Aorta (tissue), 5 donors: ENCODE measurements around the gene ALG2. TPM values are rescaled to one million over a fixed set of nuclear protein-coding genes. Genes with fewer than 3 reads are reported as not detected.

ENCODE experiments used
- ATAC-seq: fragments of 200-7000 bp; cut with Tn5 transposase; one replicate; pipeline ENCODE4 v1.9.1; 2022; ENCODE audit warnings: moderate library complexity; ENCODE audit not compliant: low FRiP score
- DNase-seq, 2 donors: peaks; one replicate each; pipeline ENCODE4 v3.0.0-alpha.2; 2020
- H3K27ac ChIP-seq, 2 donors: one replicate each; pipeline ENCODE4 v1.5.1; 2013; ENCODE audit warnings: low read length in 2 of 2, mild to moderate bottlenecking in 2 of 2, moderate library complexity in 2 of 2, control low read depth in 1 of 2, inconsistent platforms in 1 of 2, low read depth in 1 of 2
- H3K27me3 ChIP-seq, 2 donors: one replicate each; pipeline ENCODE4 v1.6.1; 2013; ENCODE audit warnings: control low read depth in 1 of 2, low read length in 1 of 2, mild to moderate bottlenecking in 1 of 2, moderate library complexity in 1 of 2; ENCODE audit not compliant: insufficient read depth in 2 of 2, control insufficient read depth in 1 of 2
- H3K36me3 ChIP-seq, 2 donors: one replicate each; pipeline ENCODE4 v1.6.1; 2013; ENCODE audit warnings: control low read depth in 1 of 2, low read length in 1 of 2, mild to moderate bottlenecking in 1 of 2; ENCODE audit not compliant: insufficient read depth in 2 of 2, control insufficient read depth in 1 of 2
- H3K4me1 ChIP-seq, 2 donors: one replicate each; pipeline ENCODE4 v1.6.1; 2013; ENCODE audit warnings: low read length in 2 of 2, control low read depth in 1 of 2, mild to moderate bottlenecking in 1 of 2, moderate library complexity in 1 of 2; ENCODE audit not compliant: insufficient read depth in 2 of 2, control insufficient read depth in 1 of 2
- H3K4me3 ChIP-seq, 2 donors: one replicate each; pipeline ENCODE4 v1.5.1; 2013; ENCODE audit warnings: low read length in 2 of 2, control low read depth in 1 of 2, mild to moderate bottlenecking in 1 of 2
- H3K9me3 ChIP-seq: one replicate; pipeline ENCODE4 v1.6.1; 2013; ENCODE audit warnings: mild to moderate bottlenecking, low read length; ENCODE audit not compliant: control insufficient read depth
- whole genome bisulfite sequencing, 2 donors: extraction: QIAGEN DNeasy Blood & Tissue Kit; methylation state at CpG; one replicate each; pipeline ENCODE4 v1.1.7; 2013; 5-methylcytosine and 5-hydroxymethylcytosine counted together
- intact Hi-C, 2 donors: fragments of 100-400 bp; cut with DNase I; formaldehyde crosslinking; loops; one replicate each; pipeline versions ENCODE4 v1.14.2 to v1.15.0; 2022
- polyA plus RNA-seq, 2 donors: library from polyadenylated mRNA; stranded (reverse); fragments of 200-250 nt; gene quantifications; one replicate each; pipeline ENCODE4 v1.2.3, GENCODE V29; 2013
- total RNA-seq, 2 donors: library from RNA; stranded (reverse); fragmentation: NEBNext Ultra II Directional; extraction: Animal tissue kit (Norgen Biotek cat#: 25700); gene quantifications; one replicate each; pipeline ENCODE4 v1.2.1, GENCODE V29; 2021
- donor health status: healthy with polysubstance abuse.
- donor health status: Bipolar disorder and iron deficiency.
- donor health status: DM: no; HTN: no; CAD: no.
- donor health status: DM: no; HTN: no; CAD: no.
- donor health status: DM: yes; HTN: yes; CAD: no.

Gene ALG2
- total and polyA plus RNA-seq, 4 donors: 15.4 to 24.1 (median 19.2) TPM

- ATAC-seq (no peak), DNase-seq (no peak)
- intact Hi-C loops: loop anchor here in 1 of 2 donors (10.0 kb wide), 2 partner anchors 553 to 643 kb away; partner anchors contain the start of gene STX17
- 78 to 81% methylated on average over 2 of the region's 2 CpGs for WGBS, 2 donors
- Histone ChIP-seq H3K9me3 (no peaks in the 10 kb centered on the region), H3K27me3 (no peaks in the 10 kb centered on the region), H3K4me1 (no peaks in the 10 kb centered on the region), H3K36me3 (no peaks in the 10 kb centered on the region), H3K4me3 (no peak overlapping the region), H3K27ac (no peak overlapping the region)
Observed at GRCh38 chr9:99261923-99262322, 40.2 kb upstream of the ALG2 start.

GRCh38 chr9:99259231-99259918 lies 37.6 kb upstream of the ALG2 start:
- no peaks in the 10 kb centered on the region for H3K4me1 ChIP-seq
- intact Hi-C loops: no loop called here

GRCh38 chr9:99257723-99258389 lies 36.1 kb upstream of the ALG2 start:
- Histone ChIP-seq H3K4me1 (no peaks in the 10 kb centered on the region), H3K4me3 (no peak overlapping the region), H3K9me3 (no peaks in the 10 kb centered on the region), H3K27ac (no peak overlapping the region), H3K36me3 (no peaks in the 10 kb centered on the region), H3K27me3 (no peaks in the 10 kb centered on the region)
- WGBS, 2 donors: 95 to 96% methylated on average over 7 to 8 of the region's 8 CpGs
- intact Hi-C loops: no loop called here
- no peak for DNase-seq
- ATAC-seq: no peak

More at GRCh38 chr9:99259231-99259918, 37.6 kb upstream of the ALG2 start:
- peak; percentile 86 for ATAC-seq
- 5 to 7% methylated on average over 27 of the region's 27 CpGs for WGBS, 2 donors
- no peaks in the 10 kb centered on the region for H3K36me3 ChIP-seq
- H3K27ac ChIP-seq: peak overlapping the region in 1 of 2 donors; percentile 0
- no peaks in the 10 kb centered on the region for H3K27me3 ChIP-seq
- DNase-seq: peak; percentile 87 to 90
- H3K4me3 ChIP-seq: peak overlapping the region; percentile 6 to 15
- no peaks in the 10 kb centered on the region for H3K9me3 ChIP-seq

- 92% methylated on average over 1 of the region's 1 CpG for WGBS, 2 donors
- Histone ChIP-seq H3K4me1 (no peaks in the 10 kb centered on the region), H3K27ac (no peak overlapping the region), H3K36me3 (no peaks in the 10 kb centered on the region), H3K4me3 (no peak overlapping the region), H3K9me3 (no peaks in the 10 kb centered on the region), H3K27me3 (no peaks in the 10 kb centered on the region)
- ATAC-seq (no peak), DNase-seq (no peak)
- intact Hi-C loops: no loop called here
Observed at GRCh38 chr9:99255651-99256050, 33.9 kb upstream of the ALG2 start.

GRCh38 chr9:99253772-99254431 lies 32.2 kb upstream of the ALG2 start:
- Histone ChIP-seq H3K27ac (no peak overlapping the region), H3K36me3 (no peaks in the 10 kb centered on the region), H3K9me3 (no peaks in the 10 kb centered on the region), H3K4me1 (no peaks in the 10 kb centered on the region), H3K27me3 (no peaks in the 10 kb centered on the region), H3K4me3 (no peak overlapping the region)
- DNase-seq (no peak), ATAC-seq (no peak)
- intact Hi-C loops: no loop called here
- 82 to 85% methylated on average over 15 of the region's 15 CpGs for WGBS, 2 donors

- intact Hi-C loops: no loop called here
- no peak overlapping the region for H3K27ac ChIP-seq
- DNase-seq: no peak
- H3K27me3 ChIP-seq: no peaks in the 10 kb centered on the region
- H3K4me1 ChIP-seq: no peaks in the 10 kb centered on the region
- no peaks in the 10 kb centered on the region for H3K36me3 ChIP-seq
- no peak for ATAC-seq
- H3K9me3 ChIP-seq: no peaks in the 10 kb centered on the region
- H3K4me3 ChIP-seq: no peak overlapping the region
- WGBS, 2 donors: 93 to 100% methylated on average over 2 of the region's 2 CpGs
Observed at GRCh38 chr9:99253134-99253533, 31.4 kb upstream of the ALG2 start.

GRCh38 chr9:99251157-99251556 lies 29.4 kb upstream of the ALG2 start:
- WGBS, 2 donors: 91% methylated on average over 4 of the region's 4 CpGs
- H3K4me3 ChIP-seq: no peak overlapping the region
- DNase-seq: no peak
- no peaks in the 10 kb centered on the region for H3K4me1 ChIP-seq
- intact Hi-C loops: no loop called here
- no peaks in the 10 kb centered on the region for H3K36me3 ChIP-seq
- ATAC-seq: no peak
- no peak overlapping the region for H3K27ac ChIP-seq
- no peaks in the 10 kb centered on the region for H3K27me3 ChIP-seq
- no peaks in the 10 kb centered on the region for H3K9me3 ChIP-seq

- intact Hi-C loops: no loop called here
- ATAC-seq: no peak
Observed at GRCh38 chr9:99249619-99250018, 27.9 kb upstream of the ALG2 start.

More at GRCh38 chr9:99249619-99250018, 27.9 kb upstream of the ALG2 start:
- DNase-seq: no peak
- Histone ChIP-seq H3K4me3 (no peak overlapping the region), H3K9me3 (no peaks in the 10 kb centered on the region), H3K4me1 (no peaks in the 10 kb centered on the region), H3K27me3 (no peaks in the 10 kb centered on the region), H3K36me3 (no peaks in the 10 kb centered on the region), H3K27ac (no peak overlapping the region)
